ENCODE data around the gene FRY.

- TF ChIP-seq CTCF (conservative IDR thresholded peaks at IDR 0.05) (no peak), EZH2 (IDR thresholded peaks at IDR 0.05; ENCODE audit: low read depth) (no peak)
Measured at GRCh38 chr13:32147976-32148375, 116.4 kb downstream of the FRY start.

Data from PC-9 (cell line).